Measurements from ENCODE around the gene IL1F10.

DNA sequence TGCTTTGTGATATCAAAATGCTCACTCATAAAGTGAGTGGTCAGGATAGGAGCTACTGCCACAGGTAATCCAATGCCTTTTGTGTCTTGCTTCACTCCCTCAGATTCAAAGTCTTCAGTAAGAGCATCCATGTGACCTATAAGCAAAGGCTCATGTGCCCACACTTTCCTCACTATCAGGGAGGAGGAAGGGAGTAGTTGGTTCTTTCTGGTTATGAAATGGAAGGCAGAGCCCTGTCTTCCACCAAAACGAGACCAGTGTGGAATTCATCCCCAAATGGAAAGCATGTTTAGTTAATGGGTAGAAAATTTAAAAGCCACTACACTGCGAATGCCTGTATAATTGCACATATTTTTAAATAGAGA is 25.8 kb downstream of the IL1F10 start:
- TF ChIP-seq, protein P1, sequence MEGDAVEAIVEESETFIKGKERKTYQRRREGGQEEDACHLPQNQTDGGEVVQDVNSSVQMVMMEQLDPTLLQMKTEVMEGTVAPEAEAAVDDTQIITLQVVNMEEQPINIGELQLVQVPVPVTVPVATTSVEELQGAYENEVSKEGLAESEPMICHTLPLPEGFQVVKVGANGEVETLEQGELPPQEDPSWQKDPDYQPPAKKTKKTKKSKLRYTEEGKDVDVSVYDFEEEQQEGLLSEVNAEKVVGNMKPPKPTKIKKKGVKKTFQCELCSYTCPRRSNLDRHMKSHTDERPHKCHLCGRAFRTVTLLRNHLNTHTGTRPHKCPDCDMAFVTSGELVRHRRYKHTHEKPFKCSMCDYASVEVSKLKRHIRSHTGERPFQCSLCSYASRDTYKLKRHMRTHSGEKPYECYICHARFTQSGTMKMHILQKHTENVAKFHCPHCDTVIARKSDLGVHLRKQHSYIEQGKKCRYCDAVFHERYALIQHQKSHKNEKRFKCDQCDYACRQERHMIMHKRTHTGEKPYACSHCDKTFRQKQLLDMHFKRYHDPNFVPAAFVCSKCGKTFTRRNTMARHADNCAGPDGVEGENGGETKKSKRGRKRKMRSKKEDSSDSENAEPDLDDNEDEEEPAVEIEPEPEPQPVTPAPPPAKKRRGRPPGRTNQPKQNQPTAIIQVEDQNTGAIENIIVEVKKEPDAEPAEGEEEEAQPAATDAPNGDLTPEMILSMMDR (IDR thresholded peaks at IDR 0.05; ENCODE audit: low read depth, low read length, missing input control): no peak
- TF ChIP-seq TAF1 (conservative IDR thresholded peaks at IDR 0.05) (no peak), EGR1 (IDR thresholded peaks at IDR 0.05; ENCODE audit: low read depth in 2 of 2) (no peak), RAD21 (IDR thresholded peaks at IDR 0.05) (no peak)
- TF ChIP-seq, protein P2, sequence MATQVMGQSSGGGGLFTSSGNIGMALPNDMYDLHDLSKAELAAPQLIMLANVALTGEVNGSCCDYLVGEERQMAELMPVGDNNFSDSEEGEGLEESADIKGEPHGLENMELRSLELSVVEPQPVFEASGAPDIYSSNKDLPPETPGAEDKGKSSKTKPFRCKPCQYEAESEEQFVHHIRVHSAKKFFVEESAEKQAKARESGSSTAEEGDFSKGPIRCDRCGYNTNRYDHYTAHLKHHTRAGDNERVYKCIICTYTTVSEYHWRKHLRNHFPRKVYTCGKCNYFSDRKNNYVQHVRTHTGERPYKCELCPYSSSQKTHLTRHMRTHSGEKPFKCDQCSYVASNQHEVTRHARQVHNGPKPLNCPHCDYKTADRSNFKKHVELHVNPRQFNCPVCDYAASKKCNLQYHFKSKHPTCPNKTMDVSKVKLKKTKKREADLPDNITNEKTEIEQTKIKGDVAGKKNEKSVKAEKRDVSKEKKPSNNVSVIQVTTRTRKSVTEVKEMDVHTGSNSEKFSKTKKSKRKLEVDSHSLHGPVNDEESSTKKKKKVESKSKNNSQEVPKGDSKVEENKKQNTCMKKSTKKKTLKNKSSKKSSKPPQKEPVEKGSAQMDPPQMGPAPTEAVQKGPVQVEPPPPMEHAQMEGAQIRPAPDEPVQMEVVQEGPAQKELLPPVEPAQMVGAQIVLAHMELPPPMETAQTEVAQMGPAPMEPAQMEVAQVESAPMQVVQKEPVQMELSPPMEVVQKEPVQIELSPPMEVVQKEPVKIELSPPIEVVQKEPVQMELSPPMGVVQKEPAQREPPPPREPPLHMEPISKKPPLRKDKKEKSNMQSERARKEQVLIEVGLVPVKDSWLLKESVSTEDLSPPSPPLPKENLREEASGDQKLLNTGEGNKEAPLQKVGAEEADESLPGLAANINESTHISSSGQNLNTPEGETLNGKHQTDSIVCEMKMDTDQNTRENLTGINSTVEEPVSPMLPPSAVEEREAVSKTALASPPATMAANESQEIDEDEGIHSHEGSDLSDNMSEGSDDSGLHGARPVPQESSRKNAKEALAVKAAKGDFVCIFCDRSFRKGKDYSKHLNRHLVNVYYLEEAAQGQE (IDR thresholded peaks at IDR 0.05): no peak

Measured in liver (tissue), 3 donors.